HG02623 (cell line): ENCODE data around the gene PLA2G2D.

ENCODE experiments used
- ATAC-seq: cut with Tn5 transposase; IDR thresholded peaks from one replicate; pipeline ENCODE4 v1.9.1; 2021; ENCODE audit warnings: moderate library complexity; ENCODE audit not compliant: unreplicated experiment

The PLA2G2D gene

GRCh38 chr1:20090119-20090518 lies 29.2 kb downstream of the PLA2G2D start:
- ATAC-seq, result no peak

- ATAC-seq, result no peak
Measured at GRCh38 chr1:20089328-20090077, 29.8 kb downstream of the PLA2G2D start.

- no peak for ATAC-seq
Measured at GRCh38 chr1:20087668-20088067, 31.7 kb downstream of the PLA2G2D start.

GRCh38 chr1:20086800-20087199 lies 32.5 kb downstream of the PLA2G2D start:
- no peak for ATAC-seq

- ATAC-seq, result no peak
Measured at GRCh38 chr1:20083178-20083944, 36.0 kb downstream of the PLA2G2D start.

- ATAC-seq, result no peak
Measured at GRCh38 chr1:20082772-20083171, 36.6 kb downstream of the PLA2G2D start.

- no peak for ATAC-seq
Measured at GRCh38 chr1:20081353-20081810, 38.0 kb downstream of the PLA2G2D start.

GRCh38 chr1:20080441-20081352 lies 38.6 kb downstream of the PLA2G2D start:
- no peak for ATAC-seq

GRCh38 chr1:20079661-20080305 lies 39.6 kb downstream of the PLA2G2D start:
- no peak for ATAC-seq

- no peak for ATAC-seq
Measured at GRCh38 chr1:20078711-20079110, 40.6 kb downstream of the PLA2G2D start.

GRCh38 chr1:20078171-20078651 lies 41.1 kb downstream of the PLA2G2D start:
- ATAC-seq, result no peak

- no peak for ATAC-seq
Measured at GRCh38 chr1:20076710-20077461, 42.5 kb downstream of the PLA2G2D start.

GRCh38 chr1:20076223-20076622 lies 43.1 kb downstream of the PLA2G2D start:
- no peak for ATAC-seq

- no peak for ATAC-seq
Measured at GRCh38 chr1:20075345-20075744, 44.0 kb downstream of the PLA2G2D start.

- ATAC-seq, result no peak
Measured at GRCh38 chr1:20074725-20075171, 44.6 kb downstream of the PLA2G2D start.

GRCh38 chr1:20074055-20074724 lies 45.1 kb downstream of the PLA2G2D start:
- ATAC-seq, result no peak

GRCh38 chr1:20073256-20073655 lies 46.1 kb downstream of the PLA2G2D start:
- no peak for ATAC-seq

GRCh38 chr1:20072771-20073170 lies 46.6 kb downstream of the PLA2G2D start:
- ATAC-seq, result no peak

- ATAC-seq, result no peak
Measured at GRCh38 chr1:20071416-20071815, 47.9 kb downstream of the PLA2G2D start.
